Liver (tissue), 9 donors: Measurements from ENCODE around the gene TP63. TPM values are rescaled to one million over a fixed set of nuclear protein-coding genes. Genes with fewer than 3 reads are reported as not detected.

Experiments used
- DNase-seq: peaks from one replicate; pipeline ENCODE4 v3.0.0-alpha.2; 2017; ENCODE audit warnings: low spot score
- H3K27ac ChIP-seq, 2 donors: one replicate each; pipeline ENCODE4 v1.7.0; 2013; ENCODE audit warnings: inconsistent platforms in 2 of 2, low read length in 2 of 2, control low read depth in 1 of 2, low read depth in 1 of 2, mild to moderate bottlenecking in 1 of 2
- H3K27me3 ChIP-seq, 4 donors: one replicate each; pipeline versions ENCODE4 v1.6.1 to v1.7.0; 2013; ENCODE audit warnings: low read length in 3 of 4, inconsistent platforms in 1 of 4, mild to moderate bottlenecking in 1 of 4, moderate library complexity in 1 of 4; ENCODE audit not compliant: control insufficient read depth in 4 of 4, insufficient read depth in 4 of 4
- H3K36me3 ChIP-seq, 4 donors: one replicate each; pipeline versions ENCODE4 v1.6.1 to v1.7.0; 2013; ENCODE audit warnings: low read length in 3 of 4, mild to moderate bottlenecking in 3 of 4, low read depth in 1 of 4, moderate library complexity in 1 of 4; ENCODE audit not compliant: control insufficient read depth in 4 of 4, insufficient read depth in 3 of 4
- H3K4me1 ChIP-seq, 4 donors: one replicate each; pipeline versions ENCODE4 v1.6.1 to v1.7.0; 2013; ENCODE audit warnings: low read length in 3 of 4, mild to moderate bottlenecking in 3 of 4, moderate library complexity in 1 of 4; ENCODE audit not compliant: control insufficient read depth in 4 of 4, insufficient read depth in 4 of 4
- H3K4me3 ChIP-seq, 3 donors: one replicate each; pipeline versions ENCODE4 v1.6.1 to v1.7.0; 2013; ENCODE audit warnings: low read length in 3 of 3, control low read depth in 1 of 3, low read depth in 1 of 3, mild to moderate bottlenecking in 1 of 3
- H3K9ac ChIP-seq, 2 donors: one replicate each; pipeline ENCODE4 v1.7.0; 2013; ENCODE audit warnings: low read length in 2 of 2, mild to moderate bottlenecking in 2 of 2, moderate library complexity in 2 of 2, control low read depth in 1 of 2, low read depth in 1 of 2
- H3K9me3 ChIP-seq, 4 donors: one replicate each; pipeline versions ENCODE4 v1.6.1 to v1.7.0; 2013; ENCODE audit warnings: low read length in 3 of 4; ENCODE audit not compliant: control insufficient read depth in 4 of 4
- EGR1 ChIP-seq, 2 donors: IDR thresholded peaks; 2 replicates each; pipeline ENCODE4 v1.6.1; 2016 to 2018; ENCODE audit warnings: antibody characterized with exemption in 2 of 2, low read depth in 2 of 2
- FOXA1 ChIP-seq: IDR thresholded peaks from 2 replicates; pipeline ENCODE4 v1.6.1; 2016; ENCODE audit warnings: antibody characterized with exemption
- FOXA2 ChIP-seq: IDR thresholded peaks from 2 replicates; pipeline ENCODE4 v1.6.1; 2016; ENCODE audit warnings: antibody characterized with exemption
- GABPA ChIP-seq, 2 donors: IDR thresholded peaks in 1 of 2; conservative IDR thresholded peaks in 1 of 2; 2 replicates each; pipeline ENCODE4 v1.6.1; 2016; ENCODE audit warnings: antibody characterized with exemption in 2 of 2, mild to moderate bottlenecking in 1 of 2, moderate library complexity in 1 of 2
- HNF4A ChIP-seq, 2 donors: conservative IDR thresholded peaks; 2 replicates each; pipeline ENCODE4 v1.6.1; 2016; ENCODE audit warnings: antibody characterized with exemption in 2 of 2, mild to moderate bottlenecking in 2 of 2
- HNF4G ChIP-seq: IDR thresholded peaks from 2 replicates; pipeline ENCODE4 v1.6.1; 2016; ENCODE audit warnings: antibody characterized with exemption
- JUND ChIP-seq, 2 donors: IDR thresholded peaks; 2 replicates each; pipeline ENCODE4 v1.6.1; 2016; ENCODE audit warnings: antibody characterized with exemption in 2 of 2
- NR2F2 ChIP-seq: IDR thresholded peaks from 2 replicates; pipeline ENCODE4 v1.6.1; 2016; ENCODE audit warnings: antibody characterized with exemption
- RAD21 ChIP-seq, 2 donors: IDR thresholded peaks; 2 replicates each; pipeline ENCODE4 v1.6.1; 2016; ENCODE audit warnings: antibody characterized with exemption in 2 of 2, mild to moderate bottlenecking in 2 of 2
- RXRA ChIP-seq, 2 donors: IDR thresholded peaks; 2 replicates each; pipeline ENCODE4 v1.6.1; 2017 to 2018; ENCODE audit warnings: antibody characterized with exemption in 2 of 2, mild to moderate bottlenecking in 1 of 2
- SP1 ChIP-seq: IDR thresholded peaks from 2 replicates; pipeline ENCODE4 v1.6.1; 2018; ENCODE audit warnings: antibody characterized with exemption, mild to moderate bottlenecking
- TAF1 ChIP-seq: conservative IDR thresholded peaks from 2 replicates; pipeline ENCODE4 v1.6.1; 2016; ENCODE audit warnings: antibody characterized with exemption, mild to moderate bottlenecking
- YY1 ChIP-seq: IDR thresholded peaks from 2 replicates; pipeline ENCODE4 v1.6.1; 2016; ENCODE audit warnings: antibody characterized with exemption, mild to moderate bottlenecking
- WGBS: extraction: QIAGEN DNeasy Blood & Tissue Kit; methylation state at CpG from one replicate; pipeline ENCODE4 v1.1.7; 2013; 5-methylcytosine and 5-hydroxymethylcytosine counted together
- polyA plus RNA-seq, 2 donors: library from polyadenylated mRNA; stranded (reverse) in 1 of 2; unstranded in 1 of 2; fragments of 200-250 nt in 1 of 2; fragments of >200 nt in 1 of 2; fragmentation: Nextera tagmentation in 1 of 2; extraction: Ambion mirVana in 1 of 2; gene quantifications; one replicate each; pipeline versions ENCODE4 v1.2.1 to v1.2.3, GENCODE V29; 2013 to 2015
- total RNA-seq, 2 donors: library from RNA; depleted of rRNA; stranded (reverse); fragments of >200 nt; gene quantifications; one replicate each; pipeline ENCODE4 v1.2.3, GENCODE V29; 2014
- TF ChIP-seq, protein P1 (sequence below): fragments of 150-350 bp; IDR thresholded peaks from 2 replicates; pipeline ENCODE4 v1.5.1; 2017; ENCODE audit warnings: improper control_type of control experiment, low read depth, low read length; ENCODE audit not compliant: missing input control
- TF ChIP-seq, protein P2 (sequence below): IDR thresholded peaks from 2 replicates; pipeline ENCODE4 v1.6.1; 2016; ENCODE audit warnings: antibody characterized with exemption
- TF ChIP-seq, protein P3 (sequence below): IDR thresholded peaks from 2 replicates; pipeline ENCODE4 v1.6.1; 2016; ENCODE audit warnings: antibody characterized with exemption
- TF ChIP-seq, protein P4 (sequence below): IDR thresholded peaks from 2 replicates; pipeline ENCODE4 v1.6.1; 2016; ENCODE audit warnings: antibody characterized with exemption
- TF ChIP-seq, protein P5 (sequence below): IDR thresholded peaks from 2 replicates; pipeline ENCODE4 v1.6.1; 2016; ENCODE audit warnings: antibody characterized with exemption, mild to moderate bottlenecking
- donor health status: healthy.
- donor health status: healthy.
- donor health status: healthy.
- donor health status: healthy.
- donor health status: healthy.

TP63 gene
- total and polyA plus RNA-seq, 4 donors, result under 0.01 to 0.08 (median 0.05) TPM; not detected in 1

DNA sequence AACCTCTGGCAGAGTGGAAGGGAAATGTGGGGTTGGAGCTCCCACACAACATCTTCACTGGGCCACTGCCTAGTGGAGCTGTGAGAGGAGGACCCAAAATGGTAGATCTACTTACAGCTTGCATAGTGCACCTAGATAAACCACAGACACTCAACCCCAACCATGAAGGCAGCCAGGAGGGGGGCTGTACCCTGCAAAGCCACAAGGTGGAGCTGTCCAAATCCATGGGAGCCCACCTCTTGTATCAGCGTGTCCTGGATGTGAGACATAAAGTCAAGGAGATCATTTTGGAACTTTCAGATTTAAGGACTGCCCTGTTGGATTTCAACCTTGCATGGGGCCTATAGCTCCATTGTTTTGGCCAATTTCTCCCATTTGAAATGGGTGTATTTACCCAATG, 20.9 kb downstream of the TP63 start:
- no peak overlapping the region for H3K4me3 ChIP-seq
- H3K27ac ChIP-seq, result no peak overlapping the region
- H3K36me3 ChIP-seq, result no peaks in the 10 kb centered on the region
- no peak for DNase-seq
- 56% methylated on average over 1 of the region's 1 CpG for WGBS
- H3K27me3 ChIP-seq, result no peaks in the 10 kb centered on the region
- TF ChIP-seq YY1, result no peak
- TF ChIP-seq, protein P1, sequence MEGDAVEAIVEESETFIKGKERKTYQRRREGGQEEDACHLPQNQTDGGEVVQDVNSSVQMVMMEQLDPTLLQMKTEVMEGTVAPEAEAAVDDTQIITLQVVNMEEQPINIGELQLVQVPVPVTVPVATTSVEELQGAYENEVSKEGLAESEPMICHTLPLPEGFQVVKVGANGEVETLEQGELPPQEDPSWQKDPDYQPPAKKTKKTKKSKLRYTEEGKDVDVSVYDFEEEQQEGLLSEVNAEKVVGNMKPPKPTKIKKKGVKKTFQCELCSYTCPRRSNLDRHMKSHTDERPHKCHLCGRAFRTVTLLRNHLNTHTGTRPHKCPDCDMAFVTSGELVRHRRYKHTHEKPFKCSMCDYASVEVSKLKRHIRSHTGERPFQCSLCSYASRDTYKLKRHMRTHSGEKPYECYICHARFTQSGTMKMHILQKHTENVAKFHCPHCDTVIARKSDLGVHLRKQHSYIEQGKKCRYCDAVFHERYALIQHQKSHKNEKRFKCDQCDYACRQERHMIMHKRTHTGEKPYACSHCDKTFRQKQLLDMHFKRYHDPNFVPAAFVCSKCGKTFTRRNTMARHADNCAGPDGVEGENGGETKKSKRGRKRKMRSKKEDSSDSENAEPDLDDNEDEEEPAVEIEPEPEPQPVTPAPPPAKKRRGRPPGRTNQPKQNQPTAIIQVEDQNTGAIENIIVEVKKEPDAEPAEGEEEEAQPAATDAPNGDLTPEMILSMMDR, result peak; percentile 27
- TF ChIP-seq TAF1, result no peak
- peak; percentile 30 to 57 for TF ChIP-seq RAD21 (IDR thresholded peaks at IDR 0.05)
- H3K9ac ChIP-seq, result no peak overlapping the region
- H3K9me3 ChIP-seq, result no peaks in the 10 kb centered on the region
- no peaks in the 10 kb centered on the region for H3K4me1 ChIP-seq

DNA sequence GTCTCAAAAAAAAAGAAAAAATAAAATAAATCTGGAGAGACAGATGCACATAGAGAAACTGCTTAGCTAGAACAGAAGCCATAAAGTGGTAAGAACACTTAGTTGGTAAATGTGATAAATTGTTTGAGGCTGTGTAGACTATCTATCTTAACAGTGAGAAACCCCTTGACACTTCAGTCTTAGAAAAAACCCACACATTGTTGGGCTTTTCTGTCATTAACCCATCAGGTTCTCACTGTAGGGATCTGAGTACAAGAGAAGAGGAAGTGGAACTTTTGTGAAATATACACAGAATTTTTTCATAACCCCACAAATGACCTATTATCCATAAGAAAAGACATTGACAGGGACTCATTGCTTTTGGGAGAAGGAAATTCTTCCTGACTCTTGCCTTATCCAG, 24.4 kb downstream of the TP63 start:
- H3K9me3 ChIP-seq, result no peaks in the 10 kb centered on the region
- no peaks in the 10 kb centered on the region for H3K27me3 ChIP-seq
- H3K4me3 ChIP-seq, result no peak overlapping the region
- no peak overlapping the region for H3K27ac ChIP-seq
- no peaks in the 10 kb centered on the region for H3K4me1 ChIP-seq
- no peak for TF ChIP-seq YY1
- TF ChIP-seq HNF4A (conservative IDR thresholded peaks at IDR 0.05), result no peak
- no peak for TF ChIP-seq GABPA (IDR thresholded peaks at IDR 0.05 in 1 of 2, conservative IDR thresholded peaks at IDR 0.05 in 1 of 2)
- TF ChIP-seq, protein P2, sequence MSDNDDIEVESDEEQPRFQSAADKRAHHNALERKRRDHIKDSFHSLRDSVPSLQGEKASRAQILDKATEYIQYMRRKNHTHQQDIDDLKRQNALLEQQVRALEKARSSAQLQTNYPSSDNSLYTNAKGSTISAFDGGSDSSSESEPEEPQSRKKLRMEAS, result no peak
- TF ChIP-seq, protein P3, sequence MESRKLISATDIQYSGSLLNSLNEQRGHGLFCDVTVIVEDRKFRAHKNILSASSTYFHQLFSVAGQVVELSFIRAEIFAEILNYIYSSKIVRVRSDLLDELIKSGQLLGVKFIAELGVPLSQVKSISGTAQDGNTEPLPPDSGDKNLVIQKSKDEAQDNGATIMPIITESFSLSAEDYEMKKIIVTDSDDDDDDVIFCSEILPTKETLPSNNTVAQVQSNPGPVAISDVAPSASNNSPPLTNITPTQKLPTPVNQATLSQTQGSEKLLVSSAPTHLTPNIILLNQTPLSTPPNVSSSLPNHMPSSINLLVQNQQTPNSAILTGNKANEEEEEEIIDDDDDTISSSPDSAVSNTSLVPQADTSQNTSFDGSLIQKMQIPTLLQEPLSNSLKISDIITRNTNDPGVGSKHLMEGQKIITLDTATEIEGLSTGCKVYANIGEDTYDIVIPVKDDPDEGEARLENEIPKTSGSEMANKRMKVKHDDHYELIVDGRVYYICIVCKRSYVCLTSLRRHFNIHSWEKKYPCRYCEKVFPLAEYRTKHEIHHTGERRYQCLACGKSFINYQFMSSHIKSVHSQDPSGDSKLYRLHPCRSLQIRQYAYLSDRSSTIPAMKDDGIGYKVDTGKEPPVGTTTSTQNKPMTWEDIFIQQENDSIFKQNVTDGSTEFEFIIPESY, result no peak
- no peak for TF ChIP-seq EGR1 (IDR thresholded peaks at IDR 0.05; ENCODE audit: low read depth in 2 of 2)
- no peak for TF ChIP-seq SP1
- TF ChIP-seq, protein P4, sequence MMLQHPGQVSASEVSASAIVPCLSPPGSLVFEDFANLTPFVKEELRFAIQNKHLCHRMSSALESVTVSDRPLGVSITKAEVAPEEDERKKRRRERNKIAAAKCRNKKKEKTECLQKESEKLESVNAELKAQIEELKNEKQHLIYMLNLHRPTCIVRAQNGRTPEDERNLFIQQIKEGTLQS, result no peak
- no peak for TF ChIP-seq RAD21 (IDR thresholded peaks at IDR 0.05)
- no peak for TF ChIP-seq HNF4G
- TF ChIP-seq NR2F2, result no peak
- no peak overlapping the region for H3K9ac ChIP-seq
- no peaks in the 10 kb centered on the region for H3K36me3 ChIP-seq
- no peak for DNase-seq

DNA sequence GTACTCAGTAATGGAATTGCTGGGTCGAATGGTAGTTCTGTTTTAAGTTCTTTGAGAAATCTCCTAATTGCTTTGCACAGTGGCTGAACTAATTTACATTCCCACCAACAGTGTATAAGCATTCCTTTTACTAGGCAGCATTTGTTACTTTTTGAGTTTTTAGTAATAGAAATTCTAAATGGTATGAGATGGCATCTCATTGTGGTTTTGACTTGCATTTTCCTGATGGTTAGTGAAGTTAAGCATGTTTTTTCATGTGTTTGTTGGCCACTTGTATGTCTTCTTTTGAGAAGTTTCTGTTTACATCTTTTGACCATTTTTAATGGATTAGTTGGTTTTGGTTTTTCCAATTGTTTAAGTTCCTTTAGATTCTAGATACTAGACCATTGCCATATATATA, 28.4 kb downstream of the TP63 start:
- no peaks in the 10 kb centered on the region for H3K27me3 ChIP-seq
- no peak for TF ChIP-seq HNF4G
- TF ChIP-seq FOXA1, result no peak
- TF ChIP-seq TAF1, result no peak
- TF ChIP-seq, protein P4, result no peak
- TF ChIP-seq JUND (IDR thresholded peaks at IDR 0.05), result no peak
- TF ChIP-seq RXRA (IDR thresholded peaks at IDR 0.05), result no peak
- TF ChIP-seq, protein P1, result no peak
- TF ChIP-seq, protein P5, sequence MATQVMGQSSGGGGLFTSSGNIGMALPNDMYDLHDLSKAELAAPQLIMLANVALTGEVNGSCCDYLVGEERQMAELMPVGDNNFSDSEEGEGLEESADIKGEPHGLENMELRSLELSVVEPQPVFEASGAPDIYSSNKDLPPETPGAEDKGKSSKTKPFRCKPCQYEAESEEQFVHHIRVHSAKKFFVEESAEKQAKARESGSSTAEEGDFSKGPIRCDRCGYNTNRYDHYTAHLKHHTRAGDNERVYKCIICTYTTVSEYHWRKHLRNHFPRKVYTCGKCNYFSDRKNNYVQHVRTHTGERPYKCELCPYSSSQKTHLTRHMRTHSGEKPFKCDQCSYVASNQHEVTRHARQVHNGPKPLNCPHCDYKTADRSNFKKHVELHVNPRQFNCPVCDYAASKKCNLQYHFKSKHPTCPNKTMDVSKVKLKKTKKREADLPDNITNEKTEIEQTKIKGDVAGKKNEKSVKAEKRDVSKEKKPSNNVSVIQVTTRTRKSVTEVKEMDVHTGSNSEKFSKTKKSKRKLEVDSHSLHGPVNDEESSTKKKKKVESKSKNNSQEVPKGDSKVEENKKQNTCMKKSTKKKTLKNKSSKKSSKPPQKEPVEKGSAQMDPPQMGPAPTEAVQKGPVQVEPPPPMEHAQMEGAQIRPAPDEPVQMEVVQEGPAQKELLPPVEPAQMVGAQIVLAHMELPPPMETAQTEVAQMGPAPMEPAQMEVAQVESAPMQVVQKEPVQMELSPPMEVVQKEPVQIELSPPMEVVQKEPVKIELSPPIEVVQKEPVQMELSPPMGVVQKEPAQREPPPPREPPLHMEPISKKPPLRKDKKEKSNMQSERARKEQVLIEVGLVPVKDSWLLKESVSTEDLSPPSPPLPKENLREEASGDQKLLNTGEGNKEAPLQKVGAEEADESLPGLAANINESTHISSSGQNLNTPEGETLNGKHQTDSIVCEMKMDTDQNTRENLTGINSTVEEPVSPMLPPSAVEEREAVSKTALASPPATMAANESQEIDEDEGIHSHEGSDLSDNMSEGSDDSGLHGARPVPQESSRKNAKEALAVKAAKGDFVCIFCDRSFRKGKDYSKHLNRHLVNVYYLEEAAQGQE, result no peak
- no peak for TF ChIP-seq NR2F2
- no peak for TF ChIP-seq YY1
- no peak for TF ChIP-seq FOXA2
- H3K36me3 ChIP-seq, result no peaks in the 10 kb centered on the region
- H3K27ac ChIP-seq, result no peak overlapping the region
- no peaks in the 10 kb centered on the region for H3K9me3 ChIP-seq
- 76% methylated on average over 1 of the region's 1 CpG for WGBS
- no peak overlapping the region for H3K4me3 ChIP-seq
- H3K9ac ChIP-seq, result no peak overlapping the region
- no peaks in the 10 kb centered on the region for H3K4me1 ChIP-seq
- DNase-seq, result no peak
